Activated CD8-positive, alpha-beta memory T cell treated with anti-CD3 and anti-CD28 coated beads, Interleukin-2, amount 50 U/mL, for 24 hours (primary cell): ENCODE data around the gene ARMH4.

Experiments used
- DNase-seq: peaks from one replicate; pipeline ENCODE4 v3.0.0-alpha.2; 2020; ENCODE audit errors: extremely low read depth

ARMH4 gene

DNA sequence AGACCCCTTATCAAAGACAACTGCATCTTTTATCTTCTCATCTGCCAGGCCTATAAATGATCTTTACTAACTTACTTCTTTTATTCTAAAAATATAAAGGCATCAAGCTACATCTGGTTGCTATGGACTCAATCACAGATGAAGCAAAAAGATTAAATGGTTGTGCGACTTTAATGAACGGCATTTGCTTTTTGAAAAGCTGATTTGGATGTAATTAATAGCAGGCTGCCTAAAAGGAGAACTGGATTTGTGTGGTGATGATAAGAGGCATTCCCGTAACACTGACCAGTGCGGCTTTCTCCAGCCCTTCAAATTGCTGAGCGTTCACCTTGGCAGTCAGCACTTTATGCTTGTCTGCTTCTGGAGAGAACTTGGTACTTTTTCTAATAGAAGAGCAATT lies 103.8 kb downstream of the ARMH4 start:
- DNase-seq = no peak

DNA sequence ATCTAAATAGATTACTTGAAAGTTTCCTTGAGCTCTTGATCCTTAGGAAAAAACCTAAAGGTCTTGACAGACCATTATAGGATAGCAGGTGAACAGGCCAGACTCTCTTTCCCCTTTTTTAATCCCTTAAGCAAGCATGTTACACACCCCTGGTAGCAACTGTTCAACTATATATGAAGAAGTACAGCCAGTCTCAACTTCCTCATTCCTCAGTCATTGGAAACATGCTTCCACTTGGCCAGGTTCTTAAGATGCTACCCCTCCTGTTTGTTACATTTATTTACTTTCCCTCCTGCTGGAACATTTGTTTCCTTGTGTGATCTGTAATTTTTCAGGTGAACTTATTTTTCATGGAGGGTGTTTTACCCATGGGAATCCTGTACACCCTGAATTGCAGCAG lies 124.1 kb downstream of the ARMH4 start:
- DNase-seq = no peak

GRCh38 chr14:58026967-58027366 lies 125.0 kb downstream of the ARMH4 start:
- DNase-seq = no peak

DNA sequence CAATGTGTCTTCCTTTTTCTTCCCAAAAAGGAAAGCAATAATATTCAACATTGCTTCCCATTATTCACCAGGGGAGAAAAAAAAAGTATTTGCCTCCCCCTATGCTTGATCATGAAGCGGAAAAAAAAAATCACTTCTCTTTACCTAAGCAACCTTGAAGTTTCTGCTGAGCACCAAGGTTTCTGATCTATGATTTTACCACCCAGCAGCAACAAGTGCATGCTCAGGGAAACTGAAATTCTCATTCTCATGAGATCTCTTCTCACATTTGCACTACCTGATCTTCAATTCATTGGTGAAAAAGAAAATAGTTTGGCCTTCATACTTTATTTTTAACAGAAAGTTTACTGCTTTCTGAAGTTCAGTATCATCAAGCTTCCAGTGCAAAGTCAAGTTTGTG lies 125.8 kb downstream of the ARMH4 start:
- no peak for DNase-seq

DNA sequence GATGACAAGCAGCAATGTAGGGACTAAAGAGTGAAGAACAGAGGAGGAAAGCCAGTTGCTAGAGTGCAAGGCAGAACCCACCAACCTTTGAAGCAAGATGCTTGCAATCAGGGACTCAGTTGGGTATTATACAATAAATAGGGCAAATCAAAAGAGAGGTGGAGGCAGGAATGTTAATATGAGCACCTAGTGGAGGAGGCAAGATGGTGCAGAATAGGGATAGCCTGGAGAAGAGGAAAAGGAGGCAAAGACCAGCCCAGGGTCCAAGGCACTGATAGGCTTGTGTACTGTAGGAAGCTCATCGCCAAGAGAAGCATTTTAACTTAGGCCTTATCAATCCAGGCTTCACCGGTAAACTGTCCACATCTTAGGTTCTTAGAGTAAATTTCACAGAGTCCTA lies 137.2 kb downstream of the ARMH4 start:
- no peak for DNase-seq

DNA sequence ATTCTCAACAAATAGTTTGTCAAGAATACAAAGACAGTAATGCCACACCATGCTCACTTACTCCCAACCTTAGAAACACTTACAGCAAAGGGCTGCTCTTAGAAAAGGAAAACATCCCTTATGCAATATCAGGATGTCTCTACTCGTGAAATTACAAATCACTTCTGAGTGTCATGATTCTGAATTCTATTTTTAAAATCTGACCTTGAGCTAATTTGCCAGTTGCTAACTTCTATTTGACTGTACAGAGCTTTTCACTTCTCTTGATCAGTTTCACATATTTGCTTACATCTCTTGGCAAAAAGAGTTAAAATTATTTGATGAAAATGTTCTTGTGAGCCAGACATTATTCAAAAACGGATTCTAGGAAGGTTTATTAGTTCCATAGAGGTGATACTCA lies 149.4 kb downstream of the ARMH4 start:
- DNase-seq = no peak

DNA sequence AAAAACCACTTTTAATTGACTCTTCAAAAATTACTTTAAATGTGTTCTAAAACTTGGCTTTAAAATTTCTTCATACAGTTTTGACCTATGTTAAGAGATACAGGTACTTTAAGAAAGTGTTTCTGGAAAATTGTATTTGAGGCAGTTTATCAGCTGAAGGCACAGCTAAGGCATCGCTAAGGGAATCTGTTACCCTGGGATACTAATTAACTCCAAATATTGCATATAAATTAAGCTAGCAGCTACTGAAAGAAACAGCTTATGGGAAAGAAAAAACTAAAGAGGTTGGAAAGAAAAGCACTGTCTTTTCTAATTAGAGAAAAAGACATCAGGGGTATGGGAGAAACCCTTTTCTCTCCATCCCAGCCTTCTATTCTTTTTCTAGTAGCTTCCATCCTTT lies 152.0 kb downstream of the ARMH4 start:
- DNase-seq = no peak

DNA sequence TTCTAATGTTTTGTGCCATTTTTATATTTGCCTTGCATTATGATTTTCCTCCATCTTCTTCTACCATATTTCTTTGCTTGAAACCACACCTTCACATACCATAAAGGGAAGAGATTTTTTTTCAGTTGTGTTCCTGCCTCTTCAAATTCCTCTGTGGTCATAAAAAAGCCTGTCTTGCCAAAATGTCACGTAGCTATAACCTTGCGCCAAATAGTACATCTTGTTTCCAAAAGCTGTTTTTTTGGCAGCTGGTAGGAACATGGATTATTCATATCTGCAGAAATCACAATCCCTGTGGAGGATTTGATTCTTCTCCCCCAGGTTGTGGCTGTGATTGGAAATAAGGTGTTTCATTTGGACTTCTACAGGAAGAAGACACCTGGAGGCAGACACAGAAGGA lies 152.5 kb downstream of the ARMH4 start:
- DNase-seq = no peak

DNA sequence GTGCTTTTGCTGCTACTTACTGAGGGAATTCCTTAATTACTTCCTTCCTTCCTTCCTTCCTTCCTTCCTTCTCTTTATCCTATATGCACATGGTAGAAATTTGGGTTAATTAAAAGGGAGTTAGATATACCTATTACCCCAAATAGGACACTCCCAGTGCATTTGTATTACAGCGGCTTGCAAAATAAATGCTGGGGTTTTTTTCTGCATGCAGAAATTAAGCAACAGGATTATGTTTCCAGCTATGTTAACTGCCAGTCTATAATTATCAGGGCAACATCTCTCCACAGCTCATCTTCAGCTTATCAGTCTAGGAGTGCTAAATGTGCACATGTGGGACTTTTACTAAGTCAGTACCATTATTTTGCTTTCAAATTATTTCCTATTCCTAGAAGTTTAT lies 153.2 kb downstream of the ARMH4 start:
- no peak for DNase-seq

DNA sequence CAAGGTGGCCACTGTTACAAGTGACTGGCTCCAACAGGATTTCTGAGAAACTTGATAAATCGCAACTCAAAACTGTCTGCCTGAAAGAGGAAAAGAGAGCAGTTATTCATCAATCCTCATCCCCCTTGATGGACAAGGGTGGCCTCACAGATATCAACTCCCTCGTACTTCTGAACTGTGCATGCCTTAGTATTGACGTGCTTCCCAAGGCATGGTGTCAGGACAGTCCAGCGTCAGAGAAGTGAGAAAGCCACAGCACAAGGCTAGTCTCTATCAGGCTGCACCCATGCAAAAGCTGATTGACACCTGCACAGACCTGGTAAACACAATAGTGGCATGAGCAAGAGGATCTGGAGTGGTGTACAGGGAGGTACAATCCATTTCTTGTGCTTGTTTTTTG lies 160.7 kb downstream of the ARMH4 start:
- no peak for DNase-seq

GRCh38 chr14:57988445-57988844 lies 163.6 kb downstream of the ARMH4 start:
- no peak for DNase-seq

DNA sequence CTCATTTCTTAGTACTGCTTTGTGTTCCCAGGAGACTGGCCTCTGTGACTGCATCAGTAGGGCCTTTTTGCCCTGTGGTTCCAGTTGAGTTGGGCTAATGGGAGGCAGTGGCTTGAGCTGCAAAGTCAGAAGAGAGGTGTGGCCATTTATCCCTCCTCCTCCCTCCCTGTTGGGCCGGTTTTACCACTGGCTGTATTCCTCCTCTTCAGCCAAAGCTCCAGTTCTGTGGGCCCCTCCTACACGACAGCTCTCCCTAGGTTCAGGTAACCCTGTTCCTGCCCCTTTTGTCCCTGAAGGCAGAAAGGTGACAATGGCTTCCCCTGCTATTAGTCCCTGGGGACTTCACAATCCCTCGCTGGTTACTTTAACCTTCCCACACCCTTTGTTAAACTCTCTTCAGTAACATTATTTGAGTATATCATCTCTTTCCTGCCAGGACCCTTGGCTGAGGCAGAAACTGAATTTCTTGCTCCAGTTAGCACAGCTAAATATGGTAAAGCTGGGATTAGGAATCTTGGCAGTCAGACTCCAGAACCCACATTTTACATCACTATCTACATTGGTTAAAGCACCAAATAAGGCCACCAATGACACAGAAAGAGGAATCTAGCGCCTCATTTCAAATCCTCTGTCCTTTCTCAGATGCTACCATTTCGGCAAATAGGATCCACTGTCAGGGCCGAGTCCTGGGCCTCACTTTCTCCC lies 164.3 kb downstream of the ARMH4 start:
- DNase-seq = no peak

DNA sequence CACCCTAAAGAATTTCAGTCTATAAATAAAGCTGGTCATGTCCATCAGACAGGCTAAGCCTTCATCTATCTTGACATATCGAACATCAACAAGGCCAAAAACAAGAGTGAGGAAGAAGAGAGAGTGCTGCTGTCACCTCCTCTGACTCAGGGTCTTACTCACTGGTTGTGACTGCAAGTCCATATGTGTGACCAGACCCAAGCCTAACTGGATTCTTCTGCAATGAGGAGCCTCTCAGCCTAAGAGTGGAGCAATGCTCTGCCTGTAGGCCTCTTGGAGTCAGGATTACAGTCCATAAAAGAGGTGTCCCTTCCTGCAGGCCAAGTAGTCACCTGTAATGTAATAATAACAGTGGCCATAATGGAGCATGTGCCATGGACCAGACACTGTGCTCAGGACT lies 165.0 kb downstream of the ARMH4 start:
- DNase-seq = no peak

DNA sequence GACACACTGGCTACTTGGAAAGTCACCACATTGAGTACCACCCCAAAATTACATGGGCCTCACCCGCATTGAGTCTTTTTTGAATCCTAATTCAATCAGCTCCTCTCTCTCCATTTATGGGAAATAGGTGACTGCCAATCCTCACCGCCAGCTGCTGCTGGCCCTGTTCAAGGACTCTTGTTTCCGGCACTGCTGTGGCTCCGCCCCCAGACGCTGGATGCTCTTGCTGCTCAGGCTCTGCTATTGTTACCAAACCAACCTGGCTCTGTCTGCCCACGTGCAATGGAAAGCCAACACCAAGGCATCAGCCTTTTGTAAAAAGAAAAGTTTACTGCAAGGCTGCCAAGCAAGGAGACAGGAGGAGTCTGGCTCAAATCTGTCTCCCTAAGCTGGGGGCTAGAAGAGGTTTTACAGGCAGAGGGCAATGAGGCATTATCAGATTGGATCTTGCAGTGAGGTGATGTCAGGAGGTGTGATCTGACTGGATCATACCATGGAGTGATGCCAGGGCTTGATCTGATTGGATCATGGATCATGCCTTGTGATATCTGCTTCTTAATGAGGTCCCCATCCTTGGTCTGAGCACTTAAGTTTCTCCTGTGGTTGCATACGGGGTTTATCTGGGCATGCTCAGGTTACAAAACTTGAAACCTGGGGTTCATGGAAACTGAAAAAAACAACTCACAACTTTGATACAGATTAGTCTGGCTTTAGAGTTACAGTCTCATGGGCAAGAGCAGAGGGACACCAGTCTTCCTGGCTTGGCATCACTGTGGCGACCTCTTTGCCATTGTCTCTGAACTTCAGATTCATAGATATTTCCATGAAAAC lies 169.0 kb downstream of the ARMH4 start:
- DNase-seq = no peak

- DNase-seq = no peak
These were observed 170.0 kb downstream of the ARMH4 start for GRCh38 chr14:57981817-57982560.

- DNase-seq = no peak
These were observed 172.5 kb downstream of the ARMH4 start for GRCh38 chr14:57979376-57980048.

DNA sequence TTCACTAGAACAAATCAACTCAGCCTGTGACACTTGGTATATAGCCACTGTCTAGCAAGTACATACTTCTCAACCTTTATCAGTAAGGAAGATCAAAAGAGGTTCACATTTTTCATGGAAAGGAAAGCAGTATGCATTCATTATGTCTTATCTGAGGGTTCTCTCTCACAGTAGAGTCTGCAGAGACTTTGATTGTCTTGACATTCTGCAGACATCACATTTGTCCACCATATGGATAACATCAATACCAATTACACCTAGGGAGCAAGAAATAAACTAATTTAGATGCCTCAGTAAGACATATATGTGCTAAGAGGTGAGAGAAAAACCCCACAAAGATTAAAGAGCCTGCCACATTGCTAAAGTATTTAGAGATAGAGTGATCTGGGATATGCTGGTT lies 175.3 kb downstream of the ARMH4 start:
- no peak for DNase-seq

DNA sequence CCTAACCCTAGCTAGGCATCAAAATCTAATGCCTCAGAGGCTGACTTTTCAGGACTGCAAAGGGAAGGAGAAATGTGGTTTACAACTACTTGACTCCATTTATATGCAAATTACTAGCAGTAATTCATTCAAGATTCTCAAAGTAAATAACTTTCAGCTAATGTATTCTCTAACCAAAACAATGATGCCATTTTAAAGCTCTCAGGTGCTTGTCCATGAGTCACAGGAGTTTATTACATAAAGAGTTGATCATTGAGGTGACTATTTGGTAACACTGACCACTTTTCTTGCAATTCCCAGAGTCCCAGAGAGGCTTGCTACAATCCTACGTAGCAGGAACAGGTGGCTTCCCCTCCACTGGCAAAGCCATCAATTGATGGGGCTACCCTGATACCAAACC lies 177.1 kb downstream of the ARMH4 start:
- DNase-seq = no peak

DNA sequence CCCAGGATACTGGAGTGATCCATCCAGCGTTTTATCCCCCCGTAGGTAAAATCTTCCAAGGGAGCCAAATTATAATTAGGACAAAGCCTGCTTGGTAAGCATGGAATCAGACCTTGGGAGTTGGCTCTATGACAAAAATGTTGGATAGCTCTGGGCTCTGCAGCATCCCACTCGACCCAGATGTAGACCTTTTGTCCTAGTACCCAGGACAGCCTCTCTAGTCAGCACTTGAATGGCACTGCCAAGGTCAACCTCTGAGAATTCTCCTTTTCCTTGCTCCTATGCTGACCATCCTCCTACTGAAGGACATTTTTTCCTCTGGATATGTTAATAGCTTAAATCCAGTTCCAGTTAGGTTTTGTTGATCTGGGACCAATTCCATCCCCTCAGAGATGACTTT lies 181.4 kb downstream of the ARMH4 start:
- no peak for DNase-seq

DNA sequence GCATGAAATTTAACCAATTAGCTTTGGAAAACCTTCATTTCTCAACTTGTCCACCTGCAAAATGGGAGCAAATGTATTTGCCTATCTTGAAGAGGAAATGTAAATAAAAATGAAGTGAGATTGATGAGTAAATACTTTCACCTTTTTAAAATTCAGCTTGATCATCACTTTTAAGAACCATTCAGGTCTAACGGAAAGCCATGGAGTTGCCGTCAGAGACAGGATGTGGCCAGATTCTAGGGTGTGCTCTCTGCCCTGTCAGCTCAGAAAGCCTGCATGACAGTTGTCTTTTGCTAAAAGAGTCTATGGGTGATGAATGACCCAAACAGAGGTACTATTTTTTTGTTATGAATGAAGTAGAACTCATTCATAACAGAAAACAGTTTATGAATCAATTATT lies 181.8 kb downstream of the ARMH4 start:
- DNase-seq = no peak

GRCh38 chr14:57963071-57963470 lies 188.9 kb downstream of the ARMH4 start:
- no peak for DNase-seq

DNA sequence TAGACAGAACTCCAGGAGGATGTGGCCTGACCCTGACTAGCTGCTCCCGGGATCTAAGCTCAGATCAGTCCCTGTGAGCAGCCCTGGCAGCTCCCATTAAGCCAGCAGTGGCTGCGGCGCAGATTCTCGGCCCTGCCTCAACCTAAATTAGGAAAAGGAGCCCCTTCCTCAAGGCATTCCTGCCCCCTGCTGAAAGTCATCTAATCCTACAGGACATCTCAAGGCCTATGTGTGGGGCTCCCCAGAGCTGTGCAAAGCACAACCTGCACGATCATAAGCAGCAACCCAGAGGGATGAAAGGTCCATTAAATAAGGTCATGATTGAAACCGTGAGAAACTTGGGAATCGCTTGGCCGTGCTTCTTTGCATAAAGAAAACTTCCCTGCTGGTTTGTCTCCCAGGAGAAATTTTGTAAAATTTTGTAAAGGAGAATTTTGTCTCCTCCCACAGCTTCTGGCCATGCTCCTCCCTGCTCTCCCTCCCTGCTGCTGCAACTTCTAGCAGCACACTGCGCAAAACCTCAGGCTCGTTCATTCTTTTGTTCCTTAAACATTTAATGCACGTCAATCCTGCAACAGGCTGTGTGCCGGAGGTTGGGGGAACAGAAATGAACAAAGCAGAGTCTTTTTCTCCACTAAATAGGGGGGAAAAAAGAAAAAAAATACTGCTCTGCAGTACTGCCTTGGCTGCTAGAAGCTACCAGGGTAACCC lies 189.5 kb downstream of the ARMH4 start:
- no peak for DNase-seq
